Fibroblast of the aortic adventitia (primary cell): ENCODE results near the gene CPED1. TPM values are rescaled to one million over a fixed set of nuclear protein-coding genes. Genes with fewer than 3 reads are reported as not detected.

Experiments
- DNase-seq: peaks from one replicate; pipeline ENCODE4 v3.0.0-alpha.2; 2010; ENCODE audit warnings: low read depth
- H3K4me3 ChIP-seq: 2 replicates; pipeline ENCODE4 v1.5.1; 2011; ENCODE audit warnings: low read depth, mild to moderate bottlenecking, control low read depth, low read length, moderate library complexity
- total RNA-seq: library from RNA; depleted of rRNA; stranded (reverse); fragments of >200 nt; gene quantifications from 2 replicates; pipeline ENCODE4 v1.2.3, GENCODE V29; 2012; ENCODE audit warnings: low replicate concordance
- TF ChIP-seq, protein P1 (sequence below): IDR thresholded peaks from 2 replicates; pipeline ENCODE4 v1.5.1; 2011; ENCODE audit warnings: mild to moderate bottlenecking, low read length, control low read depth, inconsistent platforms; ENCODE audit not compliant: insufficient read depth

Gene CPED1
- total RNA-seq, 1 donor: 119 TPM

DNA sequence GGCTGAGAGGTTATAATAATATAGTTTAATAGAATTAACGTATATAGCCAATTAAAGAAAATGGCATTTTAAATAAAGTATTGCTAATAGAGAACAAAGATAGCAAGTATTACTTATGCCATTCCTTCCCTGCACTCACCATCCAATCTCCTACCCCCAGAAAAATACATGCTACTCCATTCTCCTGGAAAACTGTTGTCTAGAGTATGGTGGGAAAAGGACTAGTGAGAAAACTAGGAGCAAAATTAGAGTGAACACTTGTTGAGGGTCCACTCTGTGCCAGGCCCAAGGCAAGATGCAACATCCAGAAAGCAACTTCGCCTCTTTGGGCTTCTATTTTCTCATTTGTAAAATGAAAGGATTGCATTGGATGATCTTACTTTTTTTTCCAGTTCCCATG lies 149.1 kb downstream of the CPED1 start:
- DNase-seq: no peak
- TF ChIP-seq, protein P1, sequence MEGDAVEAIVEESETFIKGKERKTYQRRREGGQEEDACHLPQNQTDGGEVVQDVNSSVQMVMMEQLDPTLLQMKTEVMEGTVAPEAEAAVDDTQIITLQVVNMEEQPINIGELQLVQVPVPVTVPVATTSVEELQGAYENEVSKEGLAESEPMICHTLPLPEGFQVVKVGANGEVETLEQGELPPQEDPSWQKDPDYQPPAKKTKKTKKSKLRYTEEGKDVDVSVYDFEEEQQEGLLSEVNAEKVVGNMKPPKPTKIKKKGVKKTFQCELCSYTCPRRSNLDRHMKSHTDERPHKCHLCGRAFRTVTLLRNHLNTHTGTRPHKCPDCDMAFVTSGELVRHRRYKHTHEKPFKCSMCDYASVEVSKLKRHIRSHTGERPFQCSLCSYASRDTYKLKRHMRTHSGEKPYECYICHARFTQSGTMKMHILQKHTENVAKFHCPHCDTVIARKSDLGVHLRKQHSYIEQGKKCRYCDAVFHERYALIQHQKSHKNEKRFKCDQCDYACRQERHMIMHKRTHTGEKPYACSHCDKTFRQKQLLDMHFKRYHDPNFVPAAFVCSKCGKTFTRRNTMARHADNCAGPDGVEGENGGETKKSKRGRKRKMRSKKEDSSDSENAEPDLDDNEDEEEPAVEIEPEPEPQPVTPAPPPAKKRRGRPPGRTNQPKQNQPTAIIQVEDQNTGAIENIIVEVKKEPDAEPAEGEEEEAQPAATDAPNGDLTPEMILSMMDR: no peak
- H3K4me3 ChIP-seq: no peak overlapping the region

DNA sequence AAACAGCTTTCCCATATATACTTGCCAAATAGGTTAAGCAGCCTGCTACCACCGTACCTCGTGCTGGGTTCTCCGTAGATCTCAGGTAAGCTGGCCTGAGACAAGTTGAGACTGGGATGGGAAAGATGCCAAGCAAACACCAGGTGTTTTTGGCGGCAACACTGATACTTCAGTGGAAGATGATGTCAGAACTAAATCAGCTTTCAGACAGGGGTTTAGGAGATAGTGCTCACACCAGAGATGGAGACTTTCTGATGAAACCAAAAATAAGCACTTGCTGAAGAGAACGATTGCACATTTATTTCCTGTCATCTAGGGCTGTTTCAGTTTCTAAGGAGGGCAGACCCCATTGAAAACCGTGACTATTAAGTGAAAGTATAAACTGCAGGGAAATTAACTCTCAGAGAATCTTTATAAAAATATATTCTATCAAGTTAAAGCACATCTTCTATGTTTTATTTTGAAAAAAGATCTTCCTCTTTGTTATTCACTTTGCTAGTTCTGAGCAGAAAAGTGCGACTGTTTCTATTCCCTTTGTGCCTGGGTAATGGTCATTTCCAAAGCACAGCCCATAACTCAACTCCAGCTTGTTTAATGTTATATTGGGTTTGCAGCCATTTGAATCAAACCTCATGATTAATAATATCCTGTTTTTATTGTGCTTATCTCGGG lies 149.9 kb downstream of the CPED1 start:
- peak; percentile 45 for DNase-seq
- TF ChIP-seq, protein P1: no peak

DNA sequence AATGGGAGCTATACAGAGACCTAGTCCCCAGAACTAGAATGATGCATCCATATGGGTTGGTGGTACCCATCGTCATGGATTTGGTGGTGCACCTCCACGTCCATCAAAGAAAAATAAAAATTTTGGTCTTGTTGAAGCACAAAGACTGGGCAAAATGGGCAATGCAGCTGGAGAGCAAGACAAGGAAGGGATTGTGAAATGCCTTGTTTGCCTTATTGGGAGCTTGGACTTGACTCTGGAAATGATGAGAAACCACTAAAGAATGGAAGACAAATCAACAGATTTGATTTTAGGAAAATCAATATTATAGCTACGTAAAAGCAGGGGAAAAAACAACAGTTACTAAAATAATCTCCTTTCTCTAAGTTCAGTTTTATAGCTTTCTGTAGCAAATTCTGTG lies 150.9 kb downstream of the CPED1 start:
- TF ChIP-seq, protein P1: no peak
- H3K4me3 ChIP-seq: no peak overlapping the region
- peak; percentile 8 for DNase-seq

More for the DNA sequence above, 149.9 kb downstream of the CPED1 start:
- no peak overlapping the region for H3K4me3 ChIP-seq

DNA sequence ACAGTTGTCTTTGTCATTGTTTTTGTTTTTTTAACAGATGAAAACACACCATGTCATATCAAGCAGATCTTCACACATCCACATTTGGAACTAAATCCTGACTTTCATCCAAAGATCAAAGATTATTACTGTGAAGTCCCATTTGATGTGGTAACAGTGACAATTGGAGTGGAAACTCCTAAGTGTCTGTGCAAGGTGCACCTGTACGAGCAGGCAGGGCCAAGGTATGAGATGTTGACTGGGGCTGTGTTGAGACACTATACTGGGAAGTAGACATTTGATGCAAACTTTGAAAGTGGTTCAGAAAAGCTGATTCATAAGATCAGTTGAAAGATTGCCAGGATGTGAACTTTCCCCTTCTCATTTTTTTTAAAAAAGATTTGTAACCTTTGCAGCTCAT lies 152.3 kb downstream of the CPED1 start:
- DNase-seq: peak; percentile 11
- TF ChIP-seq, protein P1: no peak
- no peak overlapping the region for H3K4me3 ChIP-seq

- TF ChIP-seq, protein P1: no peak
- no peak overlapping the region for H3K4me3 ChIP-seq
- no peak for DNase-seq
Observed at GRCh38 chr7:121151774-121152221, 163.3 kb downstream of the CPED1 start.

DNA sequence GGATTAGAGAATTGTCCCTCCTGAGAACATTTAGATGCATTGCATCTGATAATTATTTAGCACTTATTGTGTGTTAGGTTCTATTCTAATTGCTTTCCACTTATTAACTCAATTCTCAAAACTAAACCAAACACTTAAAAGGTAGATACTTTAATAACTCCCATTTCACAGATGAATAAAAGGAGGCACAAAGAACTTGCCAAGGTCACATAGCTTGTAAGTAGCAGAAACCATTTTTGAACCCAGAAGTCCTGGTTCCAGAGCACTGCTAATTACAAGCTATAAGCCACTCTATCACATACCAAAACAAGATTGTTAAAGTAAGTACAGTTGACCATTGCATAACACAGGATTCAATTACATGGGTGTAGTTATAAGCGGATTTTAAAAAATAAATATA lies 164.9 kb downstream of the CPED1 start:
- DNase-seq: no peak
- TF ChIP-seq, protein P1: no peak
- no peak overlapping the region for H3K4me3 ChIP-seq

- DNase-seq: no peak
- TF ChIP-seq, protein P1: no peak
- H3K4me3 ChIP-seq: no peak overlapping the region
Observed at GRCh38 chr7:121153995-121154394, 165.5 kb downstream of the CPED1 start.
